ENCODE results near the gene ZFP36L1. TPM values are rescaled to one million over a fixed set of nuclear protein-coding genes. Genes with fewer than 3 reads are reported as not detected.

ZFP36L1 gene
- total and polyA plus RNA-seq, 7 donors = 45.4 to 225 (median 117) TPM

DNA sequence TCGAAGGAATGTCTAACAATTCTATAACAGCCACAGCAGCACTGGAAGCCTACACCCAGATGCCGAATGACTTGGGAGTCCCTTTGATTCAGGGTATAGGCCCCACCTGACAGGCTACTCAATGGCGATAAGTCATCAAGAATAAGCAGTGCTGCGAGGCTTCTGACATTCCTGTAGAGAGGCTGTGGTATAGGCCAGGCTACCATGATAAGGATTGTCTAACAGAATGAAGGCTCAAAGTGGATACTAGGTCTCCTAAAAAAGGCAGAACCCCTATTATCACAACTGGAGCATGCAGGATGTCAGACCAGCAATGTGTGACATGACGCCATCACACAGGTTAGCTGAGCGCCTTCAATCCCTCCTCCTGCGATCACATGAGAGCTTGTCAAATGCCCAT, 53.2 kb downstream of the ZFP36L1 start:
- no peak overlapping the region for H3K27ac ChIP-seq
- H3K4me1 ChIP-seq = peaks cover 7% of the 10 kb centered on the region
- 86 to 98% (median 96%) methylated on average over 7 of the region's 7 CpGs for WGBS, 3 donors
- no peak for DNase-seq
- intact Hi-C loops (cut with DNase I) = no loop called here
- no peak for ATAC-seq
- no peak overlapping the region for H3K4me3 ChIP-seq
- TF ChIP-seq, protein P1, sequence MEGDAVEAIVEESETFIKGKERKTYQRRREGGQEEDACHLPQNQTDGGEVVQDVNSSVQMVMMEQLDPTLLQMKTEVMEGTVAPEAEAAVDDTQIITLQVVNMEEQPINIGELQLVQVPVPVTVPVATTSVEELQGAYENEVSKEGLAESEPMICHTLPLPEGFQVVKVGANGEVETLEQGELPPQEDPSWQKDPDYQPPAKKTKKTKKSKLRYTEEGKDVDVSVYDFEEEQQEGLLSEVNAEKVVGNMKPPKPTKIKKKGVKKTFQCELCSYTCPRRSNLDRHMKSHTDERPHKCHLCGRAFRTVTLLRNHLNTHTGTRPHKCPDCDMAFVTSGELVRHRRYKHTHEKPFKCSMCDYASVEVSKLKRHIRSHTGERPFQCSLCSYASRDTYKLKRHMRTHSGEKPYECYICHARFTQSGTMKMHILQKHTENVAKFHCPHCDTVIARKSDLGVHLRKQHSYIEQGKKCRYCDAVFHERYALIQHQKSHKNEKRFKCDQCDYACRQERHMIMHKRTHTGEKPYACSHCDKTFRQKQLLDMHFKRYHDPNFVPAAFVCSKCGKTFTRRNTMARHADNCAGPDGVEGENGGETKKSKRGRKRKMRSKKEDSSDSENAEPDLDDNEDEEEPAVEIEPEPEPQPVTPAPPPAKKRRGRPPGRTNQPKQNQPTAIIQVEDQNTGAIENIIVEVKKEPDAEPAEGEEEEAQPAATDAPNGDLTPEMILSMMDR (IDR thresholded peaks at IDR 0.05) = no peak
- H3K27me3 ChIP-seq (ENCODE audit: insufficient read depth in 3 of 3, low read length in 2 of 3) = no peaks in the 10 kb centered on the region
- H3K36me3 ChIP-seq (ENCODE audit: insufficient read depth in 1 of 2, low read depth in 1 of 2) = no peaks in the 10 kb centered on the region
- H3K9me3 ChIP-seq = no peaks in the 10 kb centered on the region

DNA sequence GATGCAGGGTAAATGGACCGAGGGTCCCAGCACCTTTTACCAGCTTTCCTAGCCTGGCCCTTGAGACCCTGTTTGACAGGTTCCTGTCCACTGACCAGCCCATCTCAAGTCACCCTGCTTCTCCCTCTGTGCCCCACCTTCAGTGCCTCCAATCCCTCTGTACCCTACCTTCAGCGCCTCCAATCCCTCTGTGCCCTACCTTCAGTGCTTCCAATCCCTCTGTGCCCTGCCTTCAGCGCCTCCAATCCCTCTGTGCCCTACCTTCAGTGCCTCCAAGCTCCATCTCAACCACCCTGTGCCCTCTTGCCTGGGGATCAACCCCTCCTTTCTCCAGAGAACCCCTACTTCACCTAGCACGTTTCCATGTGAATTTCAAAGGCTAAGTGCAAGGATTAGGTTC, 54.3 kb downstream of the ZFP36L1 start:
- H3K27ac ChIP-seq = no peak overlapping the region
- H3K4me3 ChIP-seq = no peak overlapping the region
- 90 to 99% (median 98%) methylated on average over 4 of the region's 4 CpGs for WGBS, 3 donors
- H3K27me3 ChIP-seq (ENCODE audit: insufficient read depth in 3 of 3, low read length in 2 of 3) = no peaks in the 10 kb centered on the region
- ATAC-seq = no peak
- DNase-seq = no peak
- H3K36me3 ChIP-seq (ENCODE audit: insufficient read depth in 1 of 2, low read depth in 1 of 2) = no peaks in the 10 kb centered on the region
- H3K9me3 ChIP-seq = no peaks in the 10 kb centered on the region
- intact Hi-C loops (cut with DNase I) = no loop called here
- TF ChIP-seq, protein P1 (IDR thresholded peaks at IDR 0.05) = no peak
- H3K4me1 ChIP-seq = peaks cover 7% of the 10 kb centered on the region

Other genes starting within 250 kb of the ZFP36L1 start
- gene ACTN1, start 186.2 kb upstream of the ZFP36L1 start, total RNA-seq = 10 to 100 TPM; 10.9 to 23.7 (median 16.0) TPM
- gene ACTN1, start 186.2 kb upstream of the ZFP36L1 start, polyA plus RNA-seq = 1 to 10 TPM; 5.8 to 9.1 (median 6.2) TPM